ENCODE results near the gene GNAO1. TPM values are rescaled to one million over a fixed set of nuclear protein-coding genes. Genes with fewer than 3 reads are reported as not detected.
"Not testable (repeated sequence)": the region's sequence is repeated elsewhere in the genome, so short reads cannot be mapped to it uniquely, and the experiment has no call there.

Gene GNAO1
- polyA plus RNA-seq, 3 donors from 2014 or later: 0.45 to 0.88 TPM; not detected in 1

DNA sequence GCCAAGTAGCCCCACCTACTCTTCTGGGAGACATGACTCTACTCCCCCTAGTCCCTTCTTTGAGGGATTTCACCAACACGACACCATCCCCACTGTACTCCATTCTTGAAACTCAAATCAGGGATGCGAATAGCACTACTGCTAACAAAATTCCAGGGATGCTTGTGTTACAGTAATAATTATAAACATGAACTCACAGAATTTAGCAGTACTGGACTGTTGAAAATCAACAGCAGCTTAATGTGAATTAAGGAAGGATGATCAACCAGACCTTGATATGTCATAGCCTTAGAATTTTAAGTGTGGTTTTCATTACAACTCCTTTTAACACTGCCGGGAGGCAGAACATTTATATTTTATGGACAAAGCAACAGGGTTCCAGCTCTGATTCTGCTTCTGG lies 196.1 kb downstream of the GNAO1 start:
- no peak overlapping the region for H3K27ac Mint-ChIP-seq
- no peak for DNase-seq
- peaks cover 0 to 2% (median 0%) of the 10 kb centered on the region in 6 donors for H3K9me3 Mint-ChIP-seq
- peaks cover 0 to 3% of the 10 kb centered on the region in 2 donors for H3K4me1 Mint-ChIP-seq
- H3K27me3 Mint-ChIP-seq (ENCODE audit: low read depth in 3 of 3): peaks cover 0 to 7% (median 0%) of the 10 kb centered on the region in 3 donors
- no peak overlapping the region for H3K4me3 Mint-ChIP-seq
- H3K36me3 Mint-ChIP-seq: peaks cover 51 to 61% (median 53%) of the 10 kb centered on the region in 3 donors

GRCh38 chr16:56388209-56388608 lies 196.9 kb downstream of the GNAO1 start:
- no peak overlapping the region for H3K27ac Mint-ChIP-seq
- peaks cover 0 to 3% of the 10 kb centered on the region in 2 donors for H3K4me1 Mint-ChIP-seq
- H3K9me3 Mint-ChIP-seq: no peaks in the 10 kb centered on the region
- DNase-seq: no peak
- H3K4me3 Mint-ChIP-seq: no peak overlapping the region
- peaks cover 45 to 56% (median 51%) of the 10 kb centered on the region in 3 donors for H3K36me3 Mint-ChIP-seq
- peaks cover 0 to 6% (median 0%) of the 10 kb centered on the region in 3 donors for H3K27me3 Mint-ChIP-seq (ENCODE audit: low read depth in 3 of 3)

DNA sequence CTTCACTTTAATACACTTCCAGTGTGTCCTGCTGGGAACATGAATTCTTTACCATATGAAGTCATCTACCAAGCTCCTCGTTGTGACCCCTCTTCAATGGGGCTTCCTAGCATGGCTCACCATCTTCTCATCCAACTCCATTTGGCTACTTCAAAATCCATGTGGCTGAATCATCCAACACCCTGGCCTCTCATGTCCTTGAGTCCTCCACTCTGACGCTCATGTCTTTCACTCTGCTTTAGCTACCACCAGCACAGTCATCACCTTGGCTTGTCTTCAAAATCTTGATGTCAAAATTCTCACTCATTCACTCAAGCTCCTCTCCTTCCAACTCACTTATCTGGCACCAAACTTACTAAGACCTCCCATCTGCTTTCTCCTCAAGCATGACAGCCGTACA lies 198.3 kb downstream of the GNAO1 start:
- peaks cover 37 to 48% (median 47%) of the 10 kb centered on the region in 3 donors for H3K36me3 Mint-ChIP-seq
- peaks cover 6 to 7% of the 10 kb centered on the region in 2 donors for H3K4me1 Mint-ChIP-seq
- H3K27me3 Mint-ChIP-seq (ENCODE audit: low read depth in 3 of 3): peaks cover 0 to 4% (median 0%) of the 10 kb centered on the region in 3 donors
- no peak for DNase-seq
- H3K27ac Mint-ChIP-seq: no peak overlapping the region
- no peak overlapping the region for H3K4me3 Mint-ChIP-seq
- no peaks in the 10 kb centered on the region for H3K9me3 Mint-ChIP-seq

DNA sequence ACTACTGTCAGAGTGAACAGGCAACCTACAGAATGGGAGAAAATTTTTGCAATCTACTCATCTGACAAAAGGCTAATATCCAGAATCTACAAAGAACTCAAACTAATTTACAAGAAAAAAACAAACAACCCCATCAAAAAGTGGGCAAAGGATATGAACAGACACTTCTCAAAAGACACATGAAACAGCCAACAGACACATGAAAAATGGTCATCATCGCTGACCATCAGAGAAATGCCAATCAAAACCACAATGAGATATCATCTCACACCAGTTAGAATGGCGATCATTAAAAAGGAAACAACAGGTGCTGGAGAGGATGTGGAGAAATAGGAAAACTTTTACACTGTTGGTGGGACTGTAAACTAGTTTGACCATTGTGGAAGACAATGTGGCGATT lies 205.4 kb downstream of the GNAO1 start:
- not testable (repeated sequence) for H3K4me3 Mint-ChIP-seq; DNase-seq; H3K27ac Mint-ChIP-seq; H3K9me3 Mint-ChIP-seq; H3K27me3 Mint-ChIP-seq (ENCODE audit: low read depth in 3 of 3)
- peaks cover 5 to 13% of the 10 kb centered on the region in 2 donors for H3K4me1 Mint-ChIP-seq
- H3K36me3 Mint-ChIP-seq: peaks cover 30 to 37% (median 34%) of the 10 kb centered on the region in 3 donors

DNA sequence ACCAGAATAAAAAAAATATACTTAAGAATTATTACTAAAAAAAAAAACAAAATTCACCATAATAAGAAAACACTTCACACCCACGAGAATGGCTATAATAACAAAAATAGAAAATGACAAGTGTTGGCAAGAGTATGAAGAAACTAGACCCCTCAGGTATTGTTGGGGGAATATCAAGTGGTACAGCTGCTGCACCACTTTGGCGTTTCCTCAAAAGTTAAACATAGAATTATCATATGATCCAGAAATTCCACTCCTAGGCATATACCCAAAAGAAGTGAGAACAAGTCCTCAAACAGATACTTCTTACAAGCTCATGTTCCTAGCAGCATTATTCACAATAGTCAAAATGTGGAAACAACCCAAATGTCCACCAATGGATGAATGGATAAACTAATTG lies 207.8 kb downstream of the GNAO1 start:
- peaks cover 16 to 38% (median 37%) of the 10 kb centered on the region in 3 donors for H3K36me3 Mint-ChIP-seq
- H3K4me1 Mint-ChIP-seq: peaks cover 1 to 9% of the 10 kb centered on the region in 2 donors
- H3K9me3 Mint-ChIP-seq: no peaks in the 10 kb centered on the region
- no peak for DNase-seq
- H3K27me3 Mint-ChIP-seq (ENCODE audit: low read depth in 3 of 3): peaks cover 0 to 2% (median 0%) of the 10 kb centered on the region in 3 donors
- H3K4me3 Mint-ChIP-seq: no peak overlapping the region
- H3K27ac Mint-ChIP-seq: no peak overlapping the region

DNA sequence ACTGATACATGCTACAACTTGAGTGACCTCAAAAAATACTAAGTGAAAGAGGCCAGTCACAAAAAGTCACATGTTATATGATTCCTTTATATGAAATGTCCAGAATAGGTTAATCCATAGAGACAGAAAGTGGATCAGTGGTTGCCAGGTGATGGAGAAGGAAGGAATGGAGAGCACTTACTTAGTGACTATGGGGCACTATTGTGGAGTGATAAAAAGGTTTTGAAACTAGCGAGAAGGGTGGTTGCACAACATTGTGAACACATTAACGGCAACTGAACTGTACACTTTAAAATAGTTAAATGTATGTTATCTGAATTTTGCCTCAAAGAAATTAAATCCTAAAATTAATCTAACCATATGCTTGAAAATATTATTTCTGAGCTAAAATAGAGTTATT lies 208.2 kb downstream of the GNAO1 start:
- no peak for DNase-seq
- H3K36me3 Mint-ChIP-seq: peaks cover 14 to 39% (median 35%) of the 10 kb centered on the region in 3 donors
- no peaks in the 10 kb centered on the region for H3K9me3 Mint-ChIP-seq
- H3K27ac Mint-ChIP-seq: no peak overlapping the region
- no peak overlapping the region for H3K4me3 Mint-ChIP-seq
- H3K27me3 Mint-ChIP-seq (ENCODE audit: low read depth in 3 of 3): peaks cover 0 to 2% (median 0%) of the 10 kb centered on the region in 3 donors
- peaks cover 0 to 8% of the 10 kb centered on the region in 2 donors for H3K4me1 Mint-ChIP-seq

DNA sequence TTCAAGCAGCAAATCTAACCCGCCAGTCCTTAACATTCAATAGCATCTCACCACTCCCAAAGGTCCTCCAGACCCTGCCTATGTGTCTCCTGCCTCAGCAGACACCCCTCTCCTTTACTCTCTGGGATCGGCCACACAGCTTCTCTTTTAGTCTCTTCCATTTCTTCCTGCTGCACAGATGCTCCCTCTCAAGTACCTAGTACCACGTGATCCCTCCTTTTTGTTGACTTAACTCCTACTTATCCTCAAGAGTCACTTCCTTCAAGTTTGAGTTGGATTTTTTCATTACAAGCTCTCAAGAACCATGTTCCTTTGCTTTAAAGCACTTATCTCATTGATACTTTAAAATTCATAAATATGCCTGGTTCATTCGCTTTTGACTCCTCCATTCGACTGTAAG lies 209.2 kb downstream of the GNAO1 start:
- peaks cover 0 to 2% (median 0%) of the 10 kb centered on the region in 3 donors for H3K27me3 Mint-ChIP-seq (ENCODE audit: low read depth in 3 of 3)
- no peak overlapping the region for H3K4me3 Mint-ChIP-seq
- H3K36me3 Mint-ChIP-seq: peaks cover 16 to 45% (median 33%) of the 10 kb centered on the region in 3 donors
- H3K4me1 Mint-ChIP-seq: peaks cover 2 to 5% of the 10 kb centered on the region in 2 donors
- DNase-seq: no peak
- H3K27ac Mint-ChIP-seq: no peak overlapping the region
- no peaks in the 10 kb centered on the region for H3K9me3 Mint-ChIP-seq

- H3K4me1 Mint-ChIP-seq: peaks cover 0 to 2% of the 10 kb centered on the region in 2 donors
- peaks cover 0 to 2% (median 0%) of the 10 kb centered on the region in 3 donors for H3K27me3 Mint-ChIP-seq (ENCODE audit: low read depth in 3 of 3)
- no peak for DNase-seq
- no peak overlapping the region for H3K4me3 Mint-ChIP-seq
- peaks cover 11 to 42% (median 29%) of the 10 kb centered on the region in 3 donors for H3K36me3 Mint-ChIP-seq
- no peaks in the 10 kb centered on the region for H3K9me3 Mint-ChIP-seq
- H3K27ac Mint-ChIP-seq: no peak overlapping the region
Observed at GRCh38 chr16:56401482-56401881, 210.2 kb downstream of the GNAO1 start.

- H3K9me3 Mint-ChIP-seq: no peaks in the 10 kb centered on the region
Observed at GRCh38 chr16:56405977-56406672, 214.8 kb downstream of the GNAO1 start.

More at GRCh38 chr16:56405977-56406672, 214.8 kb downstream of the GNAO1 start:
- no peak for DNase-seq
- Mint-ChIP-seq H3K4me1 (peaks cover 0 to 2% of the 10 kb centered on the region in 2 donors), H3K27ac (no peak overlapping the region), H3K27me3 (ENCODE audit: low read depth in 3 of 3) (peaks cover 0 to 2% (median 0%) of the 10 kb centered on the region in 3 donors), H3K4me3 (no peak overlapping the region), H3K36me3 (peaks cover 16 to 41% (median 29%) of the 10 kb centered on the region in 3 donors)

Other genes starting within 250 kb of the GNAO1 start
- 10 to 100 TPM; 17.8 to 63.3 (median 40.3) TPM for gene AMFR, start 234.1 kb downstream of the GNAO1 start, polyA plus RNA-seq